ENCODE results near the gene VAT1. TPM values are rescaled to one million over a fixed set of nuclear protein-coding genes. Genes with fewer than 3 reads are reported as not detected.

Gene VAT1
- total and polyA plus RNA-seq, 2 of the 13 experiments (the other 11 are each of a cell fraction or from before 2014, with no cell fraction given), result 143 to 205 TPM

- TF ChIP-seq, protein P1, sequence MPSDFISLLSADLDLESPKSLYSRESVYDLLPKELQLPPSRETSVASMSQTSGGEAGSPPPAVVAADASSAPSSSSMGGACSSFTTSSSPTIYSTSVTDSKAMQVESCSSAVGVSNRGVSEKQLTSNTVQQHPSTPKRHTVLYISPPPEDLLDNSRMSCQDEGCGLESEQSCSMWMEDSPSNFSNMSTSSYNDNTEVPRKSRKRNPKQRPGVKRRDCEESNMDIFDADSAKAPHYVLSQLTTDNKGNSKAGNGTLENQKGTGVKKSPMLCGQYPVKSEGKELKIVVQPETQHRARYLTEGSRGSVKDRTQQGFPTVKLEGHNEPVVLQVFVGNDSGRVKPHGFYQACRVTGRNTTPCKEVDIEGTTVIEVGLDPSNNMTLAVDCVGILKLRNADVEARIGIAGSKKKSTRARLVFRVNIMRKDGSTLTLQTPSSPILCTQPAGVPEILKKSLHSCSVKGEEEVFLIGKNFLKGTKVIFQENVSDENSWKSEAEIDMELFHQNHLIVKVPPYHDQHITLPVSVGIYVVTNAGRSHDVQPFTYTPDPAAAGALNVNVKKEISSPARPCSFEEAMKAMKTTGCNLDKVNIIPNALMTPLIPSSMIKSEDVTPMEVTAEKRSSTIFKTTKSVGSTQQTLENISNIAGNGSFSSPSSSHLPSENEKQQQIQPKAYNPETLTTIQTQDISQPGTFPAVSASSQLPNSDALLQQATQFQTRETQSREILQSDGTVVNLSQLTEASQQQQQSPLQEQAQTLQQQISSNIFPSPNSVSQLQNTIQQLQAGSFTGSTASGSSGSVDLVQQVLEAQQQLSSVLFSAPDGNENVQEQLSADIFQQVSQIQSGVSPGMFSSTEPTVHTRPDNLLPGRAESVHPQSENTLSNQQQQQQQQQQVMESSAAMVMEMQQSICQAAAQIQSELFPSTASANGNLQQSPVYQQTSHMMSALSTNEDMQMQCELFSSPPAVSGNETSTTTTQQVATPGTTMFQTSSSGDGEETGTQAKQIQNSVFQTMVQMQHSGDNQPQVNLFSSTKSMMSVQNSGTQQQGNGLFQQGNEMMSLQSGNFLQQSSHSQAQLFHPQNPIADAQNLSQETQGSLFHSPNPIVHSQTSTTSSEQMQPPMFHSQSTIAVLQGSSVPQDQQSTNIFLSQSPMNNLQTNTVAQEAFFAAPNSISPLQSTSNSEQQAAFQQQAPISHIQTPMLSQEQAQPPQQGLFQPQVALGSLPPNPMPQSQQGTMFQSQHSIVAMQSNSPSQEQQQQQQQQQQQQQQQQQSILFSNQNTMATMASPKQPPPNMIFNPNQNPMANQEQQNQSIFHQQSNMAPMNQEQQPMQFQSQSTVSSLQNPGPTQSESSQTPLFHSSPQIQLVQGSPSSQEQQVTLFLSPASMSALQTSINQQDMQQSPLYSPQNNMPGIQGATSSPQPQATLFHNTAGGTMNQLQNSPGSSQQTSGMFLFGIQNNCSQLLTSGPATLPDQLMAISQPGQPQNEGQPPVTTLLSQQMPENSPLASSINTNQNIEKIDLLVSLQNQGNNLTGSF (CRISPR knock-in tag; IDR thresholded peaks at IDR 0.05), result no peak
- TF ChIP-seq ZZZ3 (CRISPR knock-in tag; IDR thresholded peaks at IDR 0.05; ENCODE audit: borderline replicate concordance) (0 out of 2 replicates have a peak, but pooled peaks have one; percentile 33), ATRX (CRISPR knock-in tag; IDR thresholded peaks at IDR 0.05; ENCODE audit: borderline replicate concordance) (no peak), MEIS2 (CRISPR knock-in tag; IDR thresholded peaks at IDR 0.05) (0 out of 2 replicates have a peak, but pooled peaks have one; percentile 7), NRL (CRISPR knock-in tag; IDR thresholded peaks at IDR 0.05; ENCODE audit: borderline replicate concordance) (no peak), ISX (CRISPR knock-in tag; conservative IDR thresholded peaks at IDR 0.05) (0 out of 2 replicates have a peak, but pooled peaks have one; percentile 41), ZNF746 (CRISPR knock-in tag; IDR thresholded peaks at IDR 0.05) (no peak), ETS1 (CRISPR knock-in tag; IDR thresholded peaks at IDR 0.05) (0 out of 2 replicates have a peak, but pooled peaks have one; percentile 9), MAX (IDR thresholded peaks at IDR 0.05) (no peak), MAZ (IDR thresholded peaks at IDR 0.05; ENCODE audit: borderline replicate concordance, low read depth, low read length) (no peak), MAZ (CRISPR knock-in tag; IDR thresholded peaks at IDR 0.05; ENCODE audit: low read depth) (no peak), MZF1 (CRISPR knock-in tag; IDR thresholded peaks at IDR 0.05; ENCODE audit: borderline replicate concordance) (no peak), THAP9 (CRISPR knock-in tag; IDR thresholded peaks at IDR 0.05; ENCODE audit: borderline replicate concordance) (no peak), ZMYM4 (CRISPR knock-in tag; IDR thresholded peaks at IDR 0.05) (no peak), FOXP1 (IDR thresholded peaks at IDR 0.05) (no peak), FOXP1 (CRISPR knock-in tag; IDR thresholded peaks at IDR 0.05) (peak; percentile 27; the same call in 1 of the 2 replicates), EEA1 (CRISPR knock-in tag; IDR thresholded peaks at IDR 0.05; ENCODE audit: borderline replicate concordance) (no peak), ARID2 (CRISPR knock-in tag; IDR thresholded peaks at IDR 0.05; ENCODE audit: borderline replicate concordance) (no peak), ZNF441 (CRISPR knock-in tag; IDR thresholded peaks at IDR 0.05; ENCODE audit: borderline replicate concordance) (no peak), ZNF7 (CRISPR knock-in tag; IDR thresholded peaks at IDR 0.05) (peak; percentile 68), MED13 (CRISPR knock-in tag; IDR thresholded peaks at IDR 0.05) (peak; percentile 21; the same call in 1 of the 2 replicates), ZFP37 (CRISPR knock-in tag; IDR thresholded peaks at IDR 0.05; ENCODE audit: borderline replicate concordance) (0 out of 2 replicates have a peak, but pooled peaks have one; percentile 14)
Observed at GRCh38 chr17:42997390-42997983, 24.7 kb downstream of the VAT1 start (continued).
